ENCODE measurements around the gene IGFL2. TPM values are rescaled to one million over a fixed set of nuclear protein-coding genes. Genes with fewer than 3 reads are reported as not detected.

Gene IGFL2
- total and polyA plus RNA-seq, 9 of the 15 experiments (the other 6 are each of a cell fraction or from before 2014, with no cell fraction given), result 0.42 to 1.7 (median 0.75) TPM; not detected in 2

DNA sequence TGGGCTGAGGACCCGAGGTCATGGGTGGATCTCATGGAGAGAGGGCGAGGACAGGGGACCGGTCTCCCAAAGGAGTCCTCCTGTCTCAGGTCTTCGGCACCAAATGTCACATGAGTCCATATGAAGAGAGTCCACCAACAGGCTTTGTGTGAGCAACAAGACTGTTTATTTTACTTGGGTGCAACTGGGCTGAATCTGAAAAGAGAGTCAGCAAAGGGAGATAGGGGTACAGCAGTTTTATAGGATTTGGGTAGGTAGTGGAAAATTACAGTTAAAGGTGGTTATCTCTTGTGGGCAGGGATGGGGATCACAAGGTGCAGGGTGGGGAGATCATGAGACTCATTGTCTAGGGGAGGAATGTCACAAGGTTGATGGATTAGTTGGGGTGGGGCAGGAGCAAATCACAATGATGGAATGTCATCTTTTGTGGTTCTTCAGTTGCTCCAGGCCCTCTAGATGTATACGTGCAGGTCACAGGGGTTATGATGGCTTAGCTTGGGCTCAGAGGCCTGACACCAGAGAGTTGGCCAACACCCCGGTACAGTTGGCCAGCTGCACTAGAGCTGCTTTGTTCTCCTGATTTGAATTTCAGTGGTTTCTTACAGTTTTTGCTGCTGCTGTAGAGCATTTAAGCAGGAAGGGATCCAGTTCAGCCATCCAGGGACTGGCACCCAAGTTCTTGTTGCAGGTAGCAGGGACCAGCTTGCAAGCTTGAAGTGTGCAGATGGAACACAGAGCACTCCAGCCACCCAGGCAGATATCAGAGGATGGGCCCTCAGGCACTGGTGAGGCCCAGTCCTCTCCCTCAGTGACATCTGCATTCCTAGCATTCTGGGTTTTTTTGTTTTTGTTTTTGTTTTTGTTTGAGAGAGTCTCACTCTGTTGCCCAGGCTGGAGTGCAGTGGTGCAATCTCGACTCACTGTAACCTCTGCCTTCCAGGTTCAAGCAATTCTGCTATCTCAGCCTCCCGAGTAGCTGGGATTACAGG, 55.1 kb downstream of the IGFL2 start (continued):
- TF ChIP-seq, protein P1, sequence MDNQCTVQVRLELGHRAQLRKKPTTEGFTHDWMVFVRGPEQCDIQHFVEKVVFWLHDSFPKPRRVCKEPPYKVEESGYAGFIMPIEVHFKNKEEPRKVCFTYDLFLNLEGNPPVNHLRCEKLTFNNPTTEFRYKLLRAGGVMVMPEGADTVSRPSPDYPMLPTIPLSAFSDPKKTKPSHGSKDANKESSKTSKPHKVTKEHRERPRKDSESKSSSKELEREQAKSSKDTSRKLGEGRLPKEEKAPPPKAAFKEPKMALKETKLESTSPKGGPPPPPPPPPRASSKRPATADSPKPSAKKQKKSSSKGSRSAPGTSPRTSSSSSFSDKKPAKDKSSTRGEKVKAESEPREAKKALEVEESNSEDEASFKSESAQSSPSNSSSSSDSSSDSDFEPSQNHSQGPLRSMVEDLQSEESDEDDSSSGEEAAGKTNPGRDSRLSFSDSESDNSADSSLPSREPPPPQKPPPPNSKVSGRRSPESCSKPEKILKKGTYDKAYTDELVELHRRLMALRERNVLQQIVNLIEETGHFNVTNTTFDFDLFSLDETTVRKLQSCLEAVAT (IDR thresholded peaks at IDR 0.05), result peak in 1 of 2 experiments; percentile 82; a peak in 1 of 4 replicates
- TF ChIP-seq TEAD2 (tag; IDR thresholded peaks at IDR 0.05), result peak; percentile 17; the same call in 1 of the 2 replicates
- TF ChIP-seq ZNF134 (CRISPR knock-in tag; conservative IDR thresholded peaks at IDR 0.05), result peak; percentile 69; the same call in 1 of the 2 replicates
- TF ChIP-seq, protein P2, sequence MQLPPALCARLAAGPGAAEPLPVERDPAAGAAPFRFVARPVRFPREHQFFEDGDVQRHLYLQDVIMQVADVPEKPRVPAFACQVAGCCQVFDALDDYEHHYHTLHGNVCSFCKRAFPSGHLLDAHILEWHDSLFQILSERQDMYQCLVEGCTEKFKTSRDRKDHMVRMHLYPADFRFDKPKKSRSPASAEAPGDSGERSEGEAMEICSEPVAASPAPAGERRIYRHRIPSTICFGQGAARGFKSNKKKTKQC (CRISPR knock-in tag; IDR thresholded peaks at IDR 0.05), result no peak
- no peak for TF ChIP-seq NCOA6 (IDR thresholded peaks at IDR 0.05)
- TF ChIP-seq, protein P3, sequence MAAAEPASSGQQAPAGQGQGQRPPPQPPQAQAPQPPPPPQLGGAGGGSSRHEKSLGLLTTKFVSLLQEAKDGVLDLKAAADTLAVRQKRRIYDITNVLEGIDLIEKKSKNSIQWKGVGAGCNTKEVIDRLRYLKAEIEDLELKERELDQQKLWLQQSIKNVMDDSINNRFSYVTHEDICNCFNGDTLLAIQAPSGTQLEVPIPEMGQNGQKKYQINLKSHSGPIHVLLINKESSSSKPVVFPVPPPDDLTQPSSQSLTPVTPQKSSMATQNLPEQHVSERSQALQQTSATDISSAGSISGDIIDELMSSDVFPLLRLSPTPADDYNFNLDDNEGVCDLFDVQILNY (CRISPR knock-in tag; IDR thresholded peaks at IDR 0.05), result no peak
- TF ChIP-seq U2AF2 (optimal IDR thresholded peaks at IDR 0.05; ENCODE audit: low read depth, low read length), result no peak
- TF ChIP-seq, protein P4, sequence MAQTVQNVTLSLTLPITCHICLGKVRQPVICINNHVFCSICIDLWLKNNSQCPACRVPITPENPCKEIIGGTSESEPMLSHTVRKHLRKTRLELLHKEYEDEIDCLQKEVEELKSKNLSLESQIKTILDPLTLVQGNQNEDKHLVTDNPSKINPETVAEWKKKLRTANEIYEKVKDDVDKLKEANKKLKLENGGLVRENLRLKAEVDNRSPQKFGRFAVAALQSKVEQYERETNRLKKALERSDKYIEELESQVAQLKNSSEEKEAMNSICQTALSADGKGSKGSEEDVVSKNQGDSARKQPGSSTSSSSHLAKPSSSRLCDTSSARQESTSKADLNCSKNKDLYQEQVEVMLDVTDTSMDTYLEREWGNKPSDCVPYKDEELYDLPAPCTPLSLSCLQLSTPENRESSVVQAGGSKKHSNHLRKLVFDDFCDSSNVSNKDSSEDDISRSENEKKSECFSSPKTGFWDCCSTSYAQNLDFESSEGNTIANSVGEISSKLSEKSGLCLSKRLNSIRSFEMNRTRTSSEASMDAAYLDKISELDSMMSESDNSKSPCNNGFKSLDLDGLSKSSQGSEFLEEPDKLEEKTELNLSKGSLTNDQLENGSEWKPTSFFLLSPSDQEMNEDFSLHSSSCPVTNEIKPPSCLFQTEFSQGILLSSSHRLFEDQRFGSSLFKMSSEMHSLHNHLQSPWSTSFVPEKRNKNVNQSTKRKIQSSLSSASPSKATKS (CRISPR knock-in tag; IDR thresholded peaks at IDR 0.05), result peak; percentile 85
- TF ChIP-seq PYGO2 (tag; IDR thresholded peaks at IDR 0.05), result peak; percentile 43; the same call in 1 of the 2 replicates
- TF ChIP-seq, protein P5, sequence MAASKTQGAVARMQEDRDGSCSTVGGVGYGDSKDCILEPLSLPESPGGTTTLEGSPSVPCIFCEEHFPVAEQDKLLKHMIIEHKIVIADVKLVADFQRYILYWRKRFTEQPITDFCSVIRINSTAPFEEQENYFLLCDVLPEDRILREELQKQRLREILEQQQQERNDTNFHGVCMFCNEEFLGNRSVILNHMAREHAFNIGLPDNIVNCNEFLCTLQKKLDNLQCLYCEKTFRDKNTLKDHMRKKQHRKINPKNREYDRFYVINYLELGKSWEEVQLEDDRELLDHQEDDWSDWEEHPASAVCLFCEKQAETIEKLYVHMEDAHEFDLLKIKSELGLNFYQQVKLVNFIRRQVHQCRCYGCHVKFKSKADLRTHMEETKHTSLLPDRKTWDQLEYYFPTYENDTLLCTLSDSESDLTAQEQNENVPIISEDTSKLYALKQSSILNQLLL (CRISPR knock-in tag; IDR thresholded peaks at IDR 0.05; ENCODE audit: borderline replicate concordance), result no peak
- TF ChIP-seq, protein P6, sequence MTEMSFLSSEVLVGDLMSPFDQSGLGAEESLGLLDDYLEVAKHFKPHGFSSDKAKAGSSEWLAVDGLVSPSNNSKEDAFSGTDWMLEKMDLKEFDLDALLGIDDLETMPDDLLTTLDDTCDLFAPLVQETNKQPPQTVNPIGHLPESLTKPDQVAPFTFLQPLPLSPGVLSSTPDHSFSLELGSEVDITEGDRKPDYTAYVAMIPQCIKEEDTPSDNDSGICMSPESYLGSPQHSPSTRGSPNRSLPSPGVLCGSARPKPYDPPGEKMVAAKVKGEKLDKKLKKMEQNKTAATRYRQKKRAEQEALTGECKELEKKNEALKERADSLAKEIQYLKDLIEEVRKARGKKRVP (CRISPR knock-in tag; IDR thresholded peaks at IDR 0.05), result peak; percentile 90
- TF ChIP-seq, protein P7, sequence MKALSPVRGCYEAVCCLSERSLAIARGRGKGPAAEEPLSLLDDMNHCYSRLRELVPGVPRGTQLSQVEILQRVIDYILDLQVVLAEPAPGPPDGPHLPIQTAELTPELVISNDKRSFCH (CRISPR knock-in tag; IDR thresholded peaks at IDR 0.05), result no peak
- TF ChIP-seq, protein P7 (tag; IDR thresholded peaks at IDR 0.05), result peak; percentile 93
- TF ChIP-seq, protein P8, sequence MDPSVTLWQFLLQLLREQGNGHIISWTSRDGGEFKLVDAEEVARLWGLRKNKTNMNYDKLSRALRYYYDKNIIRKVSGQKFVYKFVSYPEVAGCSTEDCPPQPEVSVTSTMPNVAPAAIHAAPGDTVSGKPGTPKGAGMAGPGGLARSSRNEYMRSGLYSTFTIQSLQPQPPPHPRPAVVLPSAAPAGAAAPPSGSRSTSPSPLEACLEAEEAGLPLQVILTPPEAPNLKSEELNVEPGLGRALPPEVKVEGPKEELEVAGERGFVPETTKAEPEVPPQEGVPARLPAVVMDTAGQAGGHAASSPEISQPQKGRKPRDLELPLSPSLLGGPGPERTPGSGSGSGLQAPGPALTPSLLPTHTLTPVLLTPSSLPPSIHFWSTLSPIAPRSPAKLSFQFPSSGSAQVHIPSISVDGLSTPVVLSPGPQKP (CRISPR knock-in tag; IDR thresholded peaks at IDR 0.05), result no peak
- peak; percentile 62; the same call in 1 of the 2 replicates for TF ChIP-seq ZNF263 (CRISPR knock-in tag; IDR thresholded peaks at IDR 0.05; ENCODE audit: borderline replicate concordance)

Measured in K562 (cell line).